Activated T-cell treated with anti-CD3 and anti-CD28 coated beads for 1 hour (primary cell): ENCODE results near the gene COLEC12.
"Not testable (repeated sequence)": the region's sequence is repeated elsewhere in the genome, so short reads cannot be mapped to it uniquely, and the experiment has no call there.

Experiments
- DNase-seq: peaks from one replicate; pipeline ENCODE4 v3.0.0-alpha.2; 2020; ENCODE audit warnings: low read depth

COLEC12 gene

GRCh38 chr18:317618-318017 is 182.9 kb downstream of the COLEC12 start:
- no peak for DNase-seq

- no peak for DNase-seq
Observed at GRCh38 chr18:316393-316792, 184.1 kb downstream of the COLEC12 start.

GRCh38 chr18:313931-314330 is 186.6 kb downstream of the COLEC12 start:
- no peak for DNase-seq

DNA sequence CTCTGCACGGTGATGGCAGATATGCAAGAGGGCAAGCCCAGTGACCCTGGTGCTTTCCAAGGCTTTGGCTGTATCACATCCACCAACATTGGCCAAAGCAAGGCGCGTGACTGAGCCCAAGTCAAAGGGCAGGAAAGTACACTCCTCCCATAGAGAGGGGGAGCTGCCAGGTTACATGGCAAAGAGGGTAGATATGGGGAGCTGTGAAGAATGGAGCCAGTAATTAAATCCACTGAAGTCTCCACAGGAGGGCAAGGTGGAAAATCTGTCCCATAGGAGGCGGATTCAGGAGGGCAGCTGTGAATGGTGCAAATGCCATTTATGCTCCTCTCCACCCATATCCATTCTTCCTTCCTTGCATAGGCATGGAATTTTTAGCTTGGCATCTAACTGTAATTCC is 188.1 kb downstream of the COLEC12 start:
- DNase-seq = no peak

DNA sequence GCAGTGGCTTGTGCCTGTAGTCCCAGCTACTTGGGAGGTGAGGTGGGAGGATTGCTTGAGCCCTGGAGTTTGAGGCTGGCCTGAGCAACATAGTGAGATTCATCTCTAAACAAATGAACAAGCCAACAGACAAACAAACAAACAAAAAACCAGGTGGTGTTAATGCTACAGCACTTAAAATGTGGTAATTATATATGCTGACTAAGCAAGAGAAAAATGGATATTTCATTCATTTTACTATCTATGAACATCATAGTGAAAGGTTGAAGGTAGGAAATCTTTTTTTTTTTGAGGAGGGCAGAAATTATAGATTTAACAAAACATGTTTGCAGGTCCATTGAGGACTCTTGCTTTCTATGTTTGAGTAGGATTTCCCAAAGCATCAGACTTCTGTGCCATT is 190.5 kb downstream of the COLEC12 start:
- no peak for DNase-seq

- DNase-seq = not testable (repeated sequence)
Observed at GRCh38 chr18:308086-308485, 192.4 kb downstream of the COLEC12 start.

- no peak for DNase-seq
Observed at GRCh38 chr18:306608-307255, 193.8 kb downstream of the COLEC12 start.

- no peak for DNase-seq
Observed at GRCh38 chr18:305003-305501, 195.4 kb downstream of the COLEC12 start.

DNA sequence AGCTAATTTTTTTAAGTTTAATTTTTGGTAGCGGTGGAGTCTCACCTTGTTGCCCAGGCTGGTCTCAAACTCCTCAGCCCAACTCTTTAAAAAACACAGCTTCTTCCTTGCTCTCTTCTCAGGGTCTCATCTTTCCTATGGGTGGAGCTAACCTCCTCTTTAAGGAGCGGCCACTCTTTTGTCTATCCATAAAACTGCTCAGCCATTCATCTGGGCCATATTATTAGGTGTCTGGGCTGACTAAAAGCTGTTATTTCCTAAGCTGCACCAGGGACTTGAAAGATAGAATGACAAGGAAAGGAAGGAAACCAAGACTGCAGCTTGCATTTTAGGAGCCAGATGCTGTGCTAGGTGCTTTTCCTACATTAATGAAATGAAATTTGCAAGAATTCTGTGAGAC is 196.9 kb downstream of the COLEC12 start:
- DNase-seq = no peak

DNA sequence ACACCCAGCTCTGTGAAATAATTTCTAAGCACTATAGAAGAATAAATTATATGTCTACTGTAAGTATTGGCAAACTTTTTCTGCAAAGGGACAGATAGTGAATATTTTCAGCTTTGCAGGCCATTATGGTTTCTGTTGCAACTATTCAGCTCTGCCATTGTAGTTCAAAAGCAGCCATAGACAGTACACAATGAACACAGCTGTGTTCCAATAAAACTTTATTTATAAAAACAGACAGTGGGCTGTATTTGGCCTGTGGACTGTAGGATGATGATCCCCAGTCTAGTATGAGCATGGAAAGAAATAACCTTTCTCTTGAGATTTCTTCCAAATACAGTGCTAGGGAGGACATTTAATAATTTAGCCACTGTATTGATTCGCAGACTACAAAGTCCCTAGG is 197.5 kb downstream of the COLEC12 start:
- DNase-seq = no peak

- DNase-seq = no peak
Observed at GRCh38 chr18:302097-302496, 198.4 kb downstream of the COLEC12 start.

GRCh38 chr18:297936-298335 is 202.6 kb downstream of the COLEC12 start:
- no peak for DNase-seq

DNA sequence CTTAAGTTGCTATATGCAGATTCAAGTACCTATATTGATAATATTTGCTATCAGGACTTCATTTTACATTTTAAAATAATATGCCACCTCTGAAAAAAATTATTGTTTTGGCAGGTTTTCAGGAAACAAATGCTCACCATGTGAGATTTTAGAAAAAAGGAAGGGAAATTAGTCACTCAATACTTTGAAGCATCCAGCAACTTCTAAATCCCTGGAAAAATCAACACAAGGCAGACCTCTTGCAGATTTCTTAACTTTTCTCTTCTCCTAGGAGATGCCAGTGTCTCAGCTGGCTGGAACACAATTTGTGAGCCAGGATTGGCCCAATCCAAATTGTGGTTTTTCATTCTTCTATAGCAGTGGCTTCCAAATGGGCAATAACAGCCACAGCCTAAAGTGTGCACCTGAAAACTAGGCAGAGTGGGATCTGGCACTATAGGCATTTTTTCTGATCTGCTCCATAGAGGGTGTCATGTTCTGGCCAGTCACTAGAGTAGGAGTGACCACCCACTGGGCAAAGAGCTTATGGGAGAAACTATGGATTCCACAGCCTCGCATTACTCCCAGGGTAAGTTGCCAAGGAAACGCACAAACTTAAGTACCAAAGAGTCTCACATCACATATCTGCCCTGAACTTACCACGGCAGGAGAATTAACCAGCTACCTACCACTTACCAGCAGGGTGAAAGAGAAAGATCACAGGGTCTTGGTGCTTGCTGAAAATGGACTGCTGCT is 204.6 kb downstream of the COLEC12 start:
- no peak for DNase-seq

DNA sequence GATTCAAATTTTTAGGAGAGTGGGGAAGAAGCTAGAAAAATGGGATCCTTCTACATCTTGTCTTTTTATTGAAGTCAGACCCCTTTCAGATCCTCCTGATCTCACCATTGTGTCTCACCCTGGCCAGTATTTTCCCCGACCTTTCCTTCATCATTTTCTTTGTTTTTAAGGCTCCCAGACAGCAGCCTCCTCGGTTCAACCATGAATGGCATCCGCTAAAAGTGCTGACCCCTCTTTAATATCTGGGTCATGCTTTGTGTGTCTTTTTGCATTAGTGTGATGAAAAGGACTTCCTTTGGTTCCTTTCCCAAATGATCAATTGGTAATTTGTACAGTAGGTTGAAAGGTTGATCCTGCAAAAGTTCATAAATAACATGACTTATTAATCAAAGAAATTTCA is 205.9 kb downstream of the COLEC12 start:
- no peak for DNase-seq

- DNase-seq = no peak
Observed at GRCh38 chr18:293536-293935, 207.0 kb downstream of the COLEC12 start.

DNA sequence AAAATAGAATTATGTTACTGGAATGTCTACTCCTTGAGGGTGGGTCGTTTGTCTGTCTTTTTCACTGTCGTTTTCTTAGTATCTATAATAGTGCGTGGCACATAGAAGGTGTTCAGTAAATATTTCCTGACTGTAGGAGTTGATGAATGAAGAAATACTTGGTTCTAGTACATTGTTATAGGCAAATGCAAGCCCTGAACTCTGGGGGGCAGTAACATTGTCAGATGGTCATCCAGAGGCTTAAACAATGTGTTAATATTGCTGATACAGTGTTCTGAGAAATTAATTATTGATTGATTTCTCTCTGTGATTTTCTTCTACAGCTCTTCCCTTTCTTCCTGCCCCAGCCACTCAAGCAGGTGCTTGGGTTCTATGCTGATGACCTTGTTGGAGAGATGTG is 208.2 kb downstream of the COLEC12 start:
- DNase-seq = no peak

- not testable (repeated sequence) for DNase-seq
Observed at GRCh38 chr18:289970-290369, 210.5 kb downstream of the COLEC12 start.

GRCh38 chr18:289026-289425 is 211.5 kb downstream of the COLEC12 start:
- no peak for DNase-seq

DNA sequence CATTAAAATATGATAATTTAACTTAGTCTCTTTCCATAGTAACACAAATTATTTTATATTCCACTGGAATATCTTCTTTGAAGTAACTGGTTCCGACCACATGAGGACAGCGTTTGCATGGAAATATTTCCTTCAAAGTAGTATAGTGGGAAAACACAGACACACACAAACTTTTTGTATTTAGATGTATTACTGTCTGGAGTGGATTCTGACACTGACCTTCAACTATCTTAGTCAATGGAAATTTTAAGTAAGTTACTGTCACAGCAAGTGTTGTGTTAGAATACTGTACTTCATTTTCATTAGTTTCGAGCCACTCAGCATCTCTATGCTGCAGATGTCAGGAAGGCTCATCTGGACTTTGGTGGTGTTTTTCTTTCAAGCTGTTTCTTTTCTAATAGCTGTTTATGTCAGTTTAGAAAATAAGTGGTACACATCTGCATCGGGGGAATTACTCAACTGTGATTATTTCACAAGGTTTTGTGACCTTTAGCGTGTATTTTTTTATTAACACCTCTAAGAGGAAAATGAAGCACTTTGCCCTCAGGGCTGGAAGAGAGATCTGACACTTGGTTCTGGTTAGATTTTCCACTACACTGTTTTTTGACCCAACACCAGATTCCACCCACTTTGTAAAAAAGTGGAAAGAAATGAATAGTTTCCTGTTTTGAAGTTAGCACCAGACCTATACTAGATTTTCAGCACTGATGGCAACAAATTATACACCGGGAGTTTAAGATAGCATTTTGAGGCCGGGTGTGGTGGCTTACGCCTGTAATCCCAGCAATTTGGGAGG is 213.8 kb downstream of the COLEC12 start:
- DNase-seq = no peak

DNA sequence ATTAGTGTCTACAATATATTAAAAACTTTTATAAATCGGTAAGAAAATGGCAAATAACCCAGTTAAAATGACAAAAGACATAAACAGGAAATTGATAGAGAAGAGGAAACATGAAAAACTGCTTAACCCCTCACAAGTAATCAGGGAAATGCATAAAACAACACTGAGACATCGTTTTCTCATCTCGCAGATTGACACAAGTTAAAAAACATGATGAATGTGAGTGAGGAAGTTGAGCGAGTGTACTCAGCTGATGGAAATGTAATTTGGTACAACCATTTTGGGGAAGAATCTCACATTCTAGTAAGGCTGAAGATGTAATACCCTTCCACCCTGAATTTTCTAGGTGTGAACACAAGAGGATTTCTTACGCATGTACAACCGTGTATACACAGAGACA is 214.7 kb downstream of the COLEC12 start:
- DNase-seq = no peak

DNA sequence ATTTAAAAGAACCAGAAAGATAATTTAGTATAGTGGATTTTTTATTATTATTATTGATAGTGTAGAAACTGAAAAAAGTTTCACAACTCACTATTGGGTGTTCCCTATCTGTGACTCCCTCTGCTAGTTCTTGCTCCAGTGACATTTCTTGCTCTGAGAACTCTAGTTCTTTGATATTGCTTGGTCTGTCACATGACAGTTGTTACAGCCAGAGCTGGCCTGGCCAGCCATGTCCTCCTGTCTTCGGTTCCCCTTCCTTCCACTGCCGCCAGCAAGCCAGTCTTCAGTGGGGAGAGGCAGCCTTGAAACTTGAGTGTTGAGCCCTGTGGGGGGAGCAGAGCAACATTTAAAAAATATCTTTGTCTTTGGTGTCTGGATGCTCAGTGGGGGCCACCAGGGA is 225.0 kb downstream of the COLEC12 start:
- DNase-seq = no peak

DNA sequence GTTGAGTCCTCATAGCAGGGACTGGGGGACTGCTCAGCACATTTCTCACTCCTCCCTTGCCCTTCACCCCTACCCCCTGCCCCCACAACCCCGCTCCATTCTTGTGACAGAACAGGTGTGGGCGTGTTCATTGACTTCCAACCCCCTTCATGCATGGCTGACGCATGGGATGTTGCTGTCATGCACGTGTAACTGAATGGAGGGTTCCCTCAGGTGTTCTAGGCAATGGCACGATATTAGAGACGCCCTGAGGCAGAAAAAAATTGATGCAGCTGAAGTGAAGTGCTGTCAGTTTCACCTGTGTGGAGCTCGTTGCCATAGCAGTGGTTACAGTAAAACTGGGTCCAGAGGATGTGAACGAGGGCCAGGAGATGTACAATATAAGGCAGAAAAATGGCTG is 226.2 kb downstream of the COLEC12 start:
- DNase-seq = no peak

DNA sequence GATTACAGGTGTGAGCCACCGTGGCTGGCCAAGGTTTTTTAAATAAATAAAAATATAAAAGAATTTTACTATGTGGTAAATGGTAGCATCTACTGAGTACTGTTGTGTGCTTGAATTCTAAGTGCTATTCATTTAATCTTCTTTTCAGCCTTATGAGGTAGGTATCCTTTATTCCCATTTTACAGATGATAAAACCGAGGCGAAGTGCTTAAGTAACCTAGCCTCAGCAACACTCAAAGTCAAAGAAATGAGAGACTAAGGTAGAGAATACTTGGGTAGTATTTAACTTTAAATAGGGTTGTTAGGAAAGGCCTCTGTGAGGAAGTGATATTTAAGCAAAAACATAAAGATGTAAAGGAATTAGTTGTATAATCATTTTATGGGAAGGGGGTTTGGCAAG is 227.0 kb downstream of the COLEC12 start:
- DNase-seq = no peak
